Fibroblast of skin of back (primary cell): ENCODE measurements around the gene RAD23A.

Experiments
- DNase-seq: peaks from one replicate; pipeline ENCODE4 v3.0.0-alpha.2; 2013

RAD23A gene

DNA sequence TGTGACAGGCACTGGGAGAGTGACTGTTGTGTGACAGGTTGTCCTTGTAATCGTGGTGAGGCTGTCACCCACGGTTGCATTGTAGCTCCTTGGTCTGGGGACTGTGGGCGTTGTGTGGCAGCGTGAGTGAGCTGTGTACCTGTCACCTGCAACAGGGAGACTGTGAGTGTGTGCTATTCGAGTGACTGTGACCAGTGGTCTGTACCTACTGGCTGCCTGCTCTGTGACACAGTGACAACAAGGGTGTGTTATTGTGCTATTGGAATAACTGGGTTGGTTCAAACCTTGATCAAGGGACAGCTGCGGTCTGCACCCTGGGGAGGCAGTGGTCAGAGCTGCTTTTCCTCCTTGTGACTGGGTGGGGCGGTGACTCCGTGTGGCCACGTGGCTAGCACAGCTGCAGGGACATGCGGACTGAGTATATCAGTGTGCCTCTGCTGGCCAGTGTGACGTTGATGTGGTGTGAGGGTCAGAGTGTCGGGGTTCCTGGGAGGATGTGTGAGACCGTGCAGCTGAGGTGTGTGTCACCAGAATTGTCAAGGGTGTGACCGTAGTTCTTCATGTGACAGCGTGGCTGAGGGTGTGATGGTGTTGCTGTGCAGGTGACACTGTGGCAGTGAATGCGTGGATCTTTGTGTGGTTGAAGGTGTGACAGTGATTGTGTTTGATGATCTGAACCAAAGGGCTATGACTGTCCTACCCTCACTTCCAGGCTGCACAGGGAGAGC is 39.6 kb downstream of the RAD23A start:
- peak; percentile 56 for DNase-seq

- DNase-seq: no peak
Measured at GRCh38 chr19:12986726-12987125, 41.1 kb downstream of the RAD23A start.

DNA sequence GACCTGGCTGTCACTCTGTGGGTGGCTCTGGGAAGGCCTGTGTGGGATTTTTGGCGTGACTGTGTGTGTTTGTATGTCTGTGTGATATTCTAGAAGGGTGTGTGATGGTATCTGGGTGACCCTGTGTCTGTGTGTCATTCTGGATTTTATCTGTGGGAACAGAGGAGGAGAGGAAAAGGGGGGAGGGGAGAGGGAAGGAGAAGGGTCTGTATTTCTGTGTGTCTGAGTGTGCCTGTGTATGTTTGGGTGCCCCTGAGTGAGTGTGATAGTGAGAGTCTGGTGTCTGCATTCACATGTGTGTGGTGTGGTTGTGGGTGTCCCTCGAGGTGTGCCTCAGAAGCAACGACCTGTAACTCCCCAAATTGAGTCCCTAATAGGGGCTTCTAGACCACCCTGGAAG is 41.5 kb downstream of the RAD23A start:
- DNase-seq: no peak

DNA sequence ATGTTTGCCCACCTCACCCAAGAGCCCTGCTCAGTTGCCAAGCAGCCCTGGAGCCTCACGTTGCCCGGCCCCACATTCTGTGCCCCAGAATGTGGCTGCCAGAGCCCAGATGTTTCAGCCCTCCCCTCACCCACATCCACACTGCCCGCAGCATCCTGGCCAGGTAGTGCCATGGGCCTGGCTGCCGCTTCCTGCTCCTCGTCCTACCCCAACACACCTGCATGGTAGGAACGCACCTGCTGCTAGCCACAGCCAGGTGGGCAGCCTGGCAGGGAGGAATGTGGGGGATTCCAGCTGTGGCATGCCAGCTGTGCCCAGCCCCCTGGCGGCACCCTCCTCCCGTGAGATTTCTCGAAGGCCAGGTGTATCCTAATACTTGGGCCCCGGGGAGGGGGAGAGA is 42.1 kb downstream of the RAD23A start:
- DNase-seq: no peak

GRCh38 chr19:12990431-12990830 is 44.8 kb downstream of the RAD23A start:
- no peak for DNase-seq

DNA sequence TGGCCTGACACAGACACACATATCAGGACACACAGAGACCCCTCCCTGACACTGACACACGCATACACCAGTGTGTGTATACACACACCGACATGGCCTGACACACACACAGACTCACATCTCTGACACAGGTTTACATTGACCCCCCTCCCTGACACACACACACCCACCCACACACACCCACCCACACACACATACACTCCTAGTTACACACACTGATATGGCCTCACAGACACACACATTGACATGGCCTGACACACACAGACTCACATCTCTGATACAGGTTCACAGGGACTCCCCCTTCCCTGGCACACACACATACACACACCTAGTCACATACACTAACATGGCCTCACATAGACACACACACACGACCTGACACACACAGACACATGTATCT is 45.2 kb downstream of the RAD23A start:
- DNase-seq: no peak

DNA sequence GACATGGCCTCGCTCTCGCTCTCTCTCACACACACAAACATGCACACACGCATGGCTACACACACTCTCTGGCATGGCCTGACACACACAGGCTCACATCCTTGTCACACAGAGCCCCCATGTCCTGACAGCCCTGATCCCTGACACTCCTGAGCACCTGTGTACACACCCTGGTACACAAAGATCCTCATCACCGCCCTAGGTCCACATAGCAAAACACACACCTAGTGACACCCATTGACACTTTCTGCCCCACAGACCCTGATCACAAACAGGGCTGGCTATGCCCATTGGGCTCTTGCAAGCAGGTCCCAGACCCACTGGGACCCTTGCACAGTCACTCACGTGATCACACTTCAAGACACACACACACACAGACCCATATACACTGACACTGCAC is 45.6 kb downstream of the RAD23A start:
- DNase-seq: no peak

- DNase-seq: no peak
Measured at GRCh38 chr19:12992729-12993128, 47.1 kb downstream of the RAD23A start.

DNA sequence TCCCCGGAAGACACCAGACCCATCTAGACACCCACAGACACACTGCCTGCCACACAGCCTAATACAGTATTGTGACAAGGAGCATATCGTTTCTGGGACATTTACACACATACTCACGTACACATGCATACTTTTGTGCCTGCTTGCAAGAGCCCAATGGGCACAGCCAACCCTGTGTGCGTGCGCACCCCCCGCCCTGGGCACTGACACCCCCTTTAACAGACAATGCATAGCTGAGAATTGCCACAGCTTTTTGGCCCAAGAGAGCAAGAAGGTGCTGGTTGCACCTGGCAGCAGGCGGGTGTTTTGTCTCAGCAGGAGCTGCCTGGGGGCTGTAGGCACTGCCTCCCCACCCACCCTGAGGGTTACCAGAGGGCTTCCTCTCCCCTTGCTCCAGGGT is 47.9 kb downstream of the RAD23A start:
- DNase-seq: no peak

DNA sequence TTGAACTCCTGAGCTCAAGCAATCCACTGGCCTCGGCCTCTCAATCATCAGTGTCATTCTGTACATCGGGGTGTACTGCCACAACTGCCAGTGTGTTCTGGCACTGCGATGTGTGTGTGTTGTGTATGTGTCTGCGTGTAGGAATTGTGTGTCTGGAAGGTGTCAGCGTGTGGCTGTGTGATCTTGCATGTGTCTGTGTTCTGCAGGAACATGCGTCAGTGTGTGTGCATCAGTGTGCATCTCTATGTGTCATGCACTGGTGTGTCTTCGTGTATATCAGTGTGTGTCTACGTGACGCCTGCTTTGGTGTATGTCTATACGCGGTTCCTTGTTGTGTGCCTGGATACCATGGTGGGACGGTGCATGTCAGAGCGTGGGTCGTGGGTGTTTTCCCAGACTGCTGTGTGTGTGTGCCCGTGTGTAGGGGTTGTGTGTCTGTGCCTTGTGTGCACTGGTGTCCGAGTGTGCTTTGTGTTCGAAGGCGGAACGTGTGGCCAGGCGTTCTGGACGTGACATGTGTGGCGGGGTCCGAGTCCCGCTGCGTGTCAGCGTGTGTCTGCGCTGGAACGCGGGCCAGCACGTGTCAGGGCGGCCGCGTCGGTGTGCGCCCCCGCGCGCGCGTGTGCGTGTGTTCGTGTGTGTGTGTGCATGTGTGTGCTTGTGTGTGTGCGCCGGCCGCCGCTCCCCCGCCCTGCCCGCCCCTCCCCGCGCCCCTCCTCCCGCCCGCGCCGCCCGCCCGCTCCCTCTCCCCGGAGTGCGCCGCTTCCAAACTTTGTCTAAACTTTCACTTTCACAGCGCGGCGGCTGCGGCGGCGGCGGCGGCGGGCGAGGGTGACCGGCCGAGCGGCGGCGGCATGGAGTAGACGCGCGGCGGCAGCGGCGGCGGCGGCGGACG is 49.3 kb downstream of the RAD23A start, which contains the start of gene NFIX:
TSS of gene NFIX (plus strand) at position 775 of the 895 bp plus-strand sequence. CDS start 363 bp downstream, outside the sequence.
- peak; percentile 76 for DNase-seq

DNA sequence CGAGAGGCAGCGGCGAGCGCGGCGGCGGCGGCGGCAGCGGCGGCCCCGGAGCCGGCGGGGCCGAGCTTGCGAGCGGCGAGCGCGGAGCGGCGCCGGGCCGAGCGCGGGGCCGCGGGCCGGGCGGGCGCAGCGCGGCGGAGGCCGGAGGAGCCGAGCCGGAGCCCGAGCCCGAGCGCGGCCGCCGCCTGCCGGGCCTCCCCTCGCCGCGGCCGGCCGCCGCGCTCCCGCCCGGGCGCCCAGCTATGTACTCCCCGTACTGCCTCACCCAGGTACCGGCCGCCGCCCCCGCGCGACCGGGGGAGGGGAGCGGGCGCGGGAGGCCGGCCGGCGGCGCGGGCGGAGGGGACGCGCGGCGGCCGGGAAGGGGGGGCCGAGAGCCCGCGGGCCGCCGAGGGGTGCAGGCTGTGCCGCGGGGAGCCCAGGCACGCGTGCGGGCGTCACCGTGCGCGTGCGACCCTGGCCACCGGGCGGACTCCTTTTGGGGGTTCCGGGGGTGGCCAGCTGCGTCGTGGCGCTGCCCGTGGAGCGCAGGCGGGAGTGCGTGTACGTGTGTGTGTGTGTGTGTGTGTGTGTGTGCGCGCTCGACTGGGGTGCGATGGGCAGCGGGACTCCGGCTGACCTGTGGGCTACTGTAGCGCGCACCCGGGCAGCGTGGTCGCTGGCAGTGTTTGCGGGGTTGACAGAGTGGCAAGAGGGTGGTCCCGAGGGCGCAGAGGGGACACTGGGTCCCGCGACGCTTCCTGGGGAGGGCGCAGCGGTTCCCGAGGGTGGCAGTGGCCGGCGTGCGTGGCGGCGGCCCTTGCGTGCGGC is 50.1 kb downstream of the RAD23A start:
- DNase-seq: no peak

GRCh38 chr19:12996406-12997094 is 50.9 kb downstream of the RAD23A start:
- peak; percentile 46 for DNase-seq

- no peak for DNase-seq
Measured at GRCh38 chr19:12997179-12997966, 51.7 kb downstream of the RAD23A start.

DNA sequence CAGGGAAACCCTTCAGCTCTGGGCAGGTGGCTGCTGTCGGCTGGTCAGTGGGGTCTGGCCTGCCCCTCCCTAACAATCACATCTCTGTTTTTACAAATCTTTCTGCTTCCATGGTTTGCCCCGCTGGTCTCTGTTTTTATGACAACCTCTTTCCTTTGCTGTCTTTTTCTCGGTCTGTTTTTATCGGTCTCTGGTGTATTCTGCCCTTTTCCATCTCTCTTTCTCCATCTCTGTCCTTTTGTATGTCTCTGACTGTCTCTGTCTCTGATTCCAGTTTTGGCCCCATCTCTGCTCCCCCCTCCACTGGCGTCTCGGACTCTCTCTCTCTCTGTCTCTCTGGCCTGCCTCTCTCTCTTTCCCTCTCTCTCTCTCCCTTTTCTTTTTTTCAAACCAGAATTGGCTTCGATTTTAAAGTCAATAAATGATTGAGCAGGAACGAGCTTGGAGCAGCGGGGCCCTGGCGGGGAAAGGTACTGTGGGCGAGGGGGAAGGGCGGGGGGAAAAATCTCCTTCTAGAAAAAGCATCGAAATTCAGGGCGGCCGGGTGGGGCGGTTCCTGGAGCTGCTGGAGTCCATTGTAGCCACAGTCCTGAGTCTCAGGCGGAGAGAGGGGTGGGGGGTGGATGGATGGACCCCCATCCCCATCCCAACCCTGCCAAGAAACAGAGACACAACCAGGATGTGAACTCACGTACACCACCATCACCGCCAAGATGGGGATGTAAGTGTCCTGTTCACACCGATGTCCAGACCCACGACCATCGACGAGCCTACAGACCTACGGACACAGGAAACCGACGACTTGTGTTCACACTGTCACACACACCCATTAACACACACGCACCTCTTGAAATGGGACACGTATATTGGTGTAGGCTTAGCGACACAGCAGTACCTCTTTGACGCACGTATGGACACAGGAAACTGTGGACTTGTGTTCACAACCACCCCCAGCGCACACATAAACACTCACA is 52.6 kb downstream of the RAD23A start:
- DNase-seq: no peak

DNA sequence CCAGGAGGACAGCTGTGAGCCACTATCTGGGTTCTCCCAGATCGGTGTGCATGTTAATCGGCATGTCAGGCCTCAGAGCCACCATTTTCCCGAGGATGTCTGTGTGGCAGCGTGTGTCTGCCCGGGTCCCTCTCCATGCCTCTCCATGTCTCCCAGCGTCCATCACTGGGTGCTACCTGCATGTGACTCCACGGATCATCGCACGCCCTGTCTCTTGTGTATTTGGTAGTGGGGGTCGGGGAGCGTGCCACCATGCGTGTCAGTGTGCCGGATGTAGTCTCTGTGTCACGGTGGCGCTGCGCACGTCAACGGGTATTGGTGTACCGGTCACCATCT is 55.5 kb downstream of the RAD23A start:
- no peak for DNase-seq

DNA sequence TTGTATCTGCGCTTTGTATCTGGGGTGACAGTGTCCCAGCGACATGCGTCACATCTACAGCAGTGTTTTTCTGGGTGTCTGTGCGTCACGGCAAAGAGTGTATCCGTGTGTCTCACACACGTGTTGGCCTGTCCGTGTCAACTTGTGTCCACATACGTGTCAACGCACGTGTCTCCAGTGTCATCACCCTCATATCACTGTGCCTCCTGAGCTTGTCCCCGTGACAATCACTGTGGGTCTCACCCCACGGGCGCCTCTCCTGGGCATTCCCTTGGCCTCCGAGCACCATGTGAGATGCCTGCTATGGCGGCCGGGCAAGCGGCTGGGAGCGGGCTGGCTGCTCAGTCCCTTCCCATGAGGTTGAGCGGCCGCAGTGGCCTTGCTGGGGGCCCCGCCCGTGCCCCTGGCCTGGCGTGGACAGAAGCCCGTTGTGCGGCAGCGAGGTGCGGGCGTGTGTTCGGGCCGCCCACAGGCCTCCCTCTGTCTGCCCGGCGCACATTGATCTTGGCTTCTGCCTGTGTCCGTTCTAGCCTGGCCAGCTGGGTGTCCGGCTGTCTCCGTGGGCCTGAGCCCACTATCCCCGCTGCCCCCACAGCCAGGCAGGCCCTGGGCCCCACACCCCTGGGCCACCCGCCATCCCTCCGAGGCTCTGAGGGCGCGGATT is 56.0 kb downstream of the RAD23A start:
- no peak for DNase-seq

DNA sequence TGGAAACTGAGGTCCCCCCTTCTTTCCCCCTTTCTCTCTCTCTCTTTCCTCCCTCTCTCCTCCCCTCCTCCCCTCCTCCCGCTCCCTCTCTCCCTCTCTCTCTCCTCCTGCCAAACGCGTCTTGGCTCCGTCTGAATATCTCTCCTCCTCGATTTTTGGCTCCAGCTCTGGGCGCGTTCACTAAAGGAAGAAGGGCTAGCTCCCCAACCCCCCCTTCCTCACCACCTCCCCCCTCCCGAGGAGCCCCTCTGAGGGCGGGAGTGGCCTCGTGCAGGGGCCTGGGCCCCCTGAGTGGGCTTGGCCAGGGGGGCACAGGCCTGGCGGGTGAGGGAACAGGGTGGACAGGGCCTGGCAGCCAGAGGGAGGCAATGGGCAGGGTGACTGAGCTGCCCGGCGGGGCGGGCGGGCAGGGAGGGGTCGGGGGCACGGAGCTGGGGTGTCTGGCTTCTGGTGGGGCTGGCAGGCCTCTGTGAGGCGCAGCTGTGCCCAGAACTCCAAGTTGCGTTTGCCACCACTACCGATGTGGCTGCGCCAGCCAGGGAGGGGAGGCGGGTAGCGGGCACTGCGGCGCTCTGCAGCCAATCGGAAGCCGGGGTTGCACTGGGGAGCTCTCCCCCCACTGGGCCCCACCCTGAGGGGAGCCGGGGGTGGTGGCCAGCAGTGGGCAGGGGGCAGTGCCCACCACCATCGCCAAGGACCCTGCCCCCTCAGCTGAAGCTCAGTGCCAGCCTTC is 56.7 kb downstream of the RAD23A start:
- no peak for DNase-seq

DNA sequence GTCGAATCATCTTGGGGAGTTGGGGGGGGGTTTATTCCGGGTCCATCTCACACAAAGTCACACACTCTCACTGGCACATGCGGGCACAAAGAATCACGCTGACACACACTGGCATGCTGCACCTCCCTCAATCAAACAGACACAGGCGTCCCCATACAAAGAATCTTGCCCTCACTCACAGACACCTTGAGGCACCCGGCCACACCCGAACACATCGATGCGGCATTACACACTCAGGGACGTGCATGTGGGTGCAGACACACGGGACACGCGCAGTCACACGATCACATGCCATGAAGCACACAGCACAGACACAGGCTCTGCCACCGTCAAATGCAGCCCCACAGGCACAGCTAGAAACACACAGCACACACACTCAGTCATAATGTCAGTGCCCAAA is 57.4 kb downstream of the RAD23A start:
- DNase-seq: no peak
